ENCODE measurements around the gene PLOD2. TPM values are rescaled to one million over a fixed set of nuclear protein-coding genes. Genes with fewer than 3 reads are reported as not detected.

Gene PLOD2
- total and polyA plus RNA-seq, 4 donors: 15.4 to 147 (median 70.0) TPM

DNA sequence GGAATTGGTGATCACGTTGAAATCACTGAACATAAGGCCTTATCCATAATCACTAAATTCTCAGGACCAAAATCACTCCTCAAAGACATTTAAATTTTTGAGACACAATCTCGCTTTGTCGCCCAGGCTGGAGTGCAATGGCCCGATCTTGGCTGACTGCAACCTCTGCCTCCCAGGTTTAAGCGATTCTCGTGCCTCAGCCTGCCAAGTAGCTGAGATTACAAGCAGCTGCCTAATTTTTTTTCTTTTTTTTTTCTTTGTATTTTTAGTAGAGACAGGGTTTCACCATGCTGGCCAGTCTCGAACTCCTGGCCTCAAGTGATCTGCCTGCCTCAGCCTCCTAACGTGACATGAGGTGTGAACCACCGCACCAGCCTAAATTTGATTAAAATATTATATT, 61.7 kb downstream of the PLOD2 start:
- H3K36me3 ChIP-seq (ENCODE audit: control insufficient read depth in 1 of 2, insufficient read depth in 2 of 2, low read length in 1 of 2): no peaks in the 10 kb centered on the region
- no peaks in the 10 kb centered on the region for H3K9me3 ChIP-seq (ENCODE audit: control insufficient read depth, low read length)
- DNase-seq (no peak), ATAC-seq (ENCODE audit: low FRiP score) (no peak)
- 30 to 34% methylated on average over 9 of the region's 9 CpGs for WGBS, 2 donors
- H3K27me3 ChIP-seq (ENCODE audit: control insufficient read depth in 1 of 2, insufficient read depth in 2 of 2, low read length in 1 of 2): no peaks in the 10 kb centered on the region
- no peak overlapping the region for H3K4me3 ChIP-seq (ENCODE audit: low read length in 2 of 2)
- H3K27ac ChIP-seq (ENCODE audit: low read depth in 1 of 2, low read length in 2 of 2): no peak overlapping the region
- intact Hi-C loops (cut with DNase I): no loop called here
- no peaks in the 10 kb centered on the region for H3K4me1 ChIP-seq (ENCODE audit: control insufficient read depth in 1 of 2, insufficient read depth in 2 of 2, low read length in 2 of 2)

DNA sequence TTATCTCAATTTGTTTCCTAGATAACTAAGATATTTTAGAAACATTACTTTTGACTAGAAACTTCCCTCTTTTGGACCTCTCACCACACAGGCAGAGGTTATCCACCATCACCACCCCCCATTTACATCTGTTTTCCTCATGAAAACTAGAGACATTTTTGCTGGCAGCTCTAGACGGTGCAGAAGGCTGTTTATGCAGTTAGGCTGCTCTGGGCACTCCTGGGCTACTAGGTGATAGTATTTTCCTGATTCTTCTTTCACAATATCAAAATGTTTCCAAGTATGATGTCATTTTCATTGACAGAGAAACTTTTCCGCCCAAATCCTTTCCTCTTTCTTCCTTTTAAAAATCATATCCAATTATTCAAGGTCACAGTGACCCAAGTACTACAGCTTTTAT, 67.1 kb downstream of the PLOD2 start:
- Histone ChIP-seq H3K9me3 (ENCODE audit: control insufficient read depth, low read length) (no peaks in the 10 kb centered on the region), H3K27me3 (ENCODE audit: control insufficient read depth in 1 of 2, insufficient read depth in 2 of 2, low read length in 1 of 2) (no peaks in the 10 kb centered on the region), H3K36me3 (ENCODE audit: control insufficient read depth in 1 of 2, insufficient read depth in 2 of 2, low read length in 1 of 2) (no peaks in the 10 kb centered on the region), H3K27ac (ENCODE audit: low read depth in 1 of 2, low read length in 2 of 2) (no peak overlapping the region), H3K4me1 (ENCODE audit: control insufficient read depth in 1 of 2, insufficient read depth in 2 of 2, low read length in 2 of 2) (no peaks in the 10 kb centered on the region), H3K4me3 (ENCODE audit: low read length in 2 of 2) (no peak overlapping the region)
- intact Hi-C loops (cut with DNase I): no loop called here
- 32 to 37% methylated on average over 2 of the region's 2 CpGs for WGBS, 2 donors
- DNase-seq (no peak), ATAC-seq (ENCODE audit: low FRiP score) (peak; percentile 52)

DNA sequence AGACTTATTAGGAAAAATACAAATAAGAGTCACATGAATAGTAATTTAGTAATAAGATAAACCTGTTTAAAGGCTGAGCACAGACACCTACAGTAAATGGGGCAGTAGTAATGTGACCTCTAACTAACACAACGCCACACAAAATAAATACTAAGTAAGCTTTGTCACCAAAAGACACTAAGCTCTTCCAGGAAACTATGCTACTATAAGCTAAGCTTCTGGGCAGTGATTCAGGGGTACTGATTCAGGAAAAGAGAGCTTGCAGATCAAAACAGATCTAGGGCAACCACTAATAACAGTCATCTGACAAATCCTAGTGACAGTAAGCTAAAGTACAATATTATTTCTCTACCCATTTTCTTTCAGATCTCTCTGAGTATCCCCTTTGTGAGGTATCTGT, 68.8 kb downstream of the PLOD2 start:
- no peak for ATAC-seq (ENCODE audit: low FRiP score)
- Histone ChIP-seq H3K27me3 (ENCODE audit: control insufficient read depth in 1 of 2, insufficient read depth in 2 of 2, low read length in 1 of 2) (no peaks in the 10 kb centered on the region), H3K36me3 (ENCODE audit: control insufficient read depth in 1 of 2, insufficient read depth in 2 of 2, low read length in 1 of 2) (no peaks in the 10 kb centered on the region), H3K9me3 (ENCODE audit: control insufficient read depth, low read length) (no peaks in the 10 kb centered on the region), H3K4me1 (ENCODE audit: control insufficient read depth in 1 of 2, insufficient read depth in 2 of 2, low read length in 2 of 2) (no peaks in the 10 kb centered on the region), H3K4me3 (ENCODE audit: low read length in 2 of 2) (no peak overlapping the region), H3K27ac (ENCODE audit: low read depth in 1 of 2, low read length in 2 of 2) (no peak overlapping the region)
- 33 to 43% methylated on average over 1 of the region's 1 CpG for WGBS, 2 donors
- intact Hi-C loops (cut with DNase I): no loop called here
- no peak for DNase-seq

DNA sequence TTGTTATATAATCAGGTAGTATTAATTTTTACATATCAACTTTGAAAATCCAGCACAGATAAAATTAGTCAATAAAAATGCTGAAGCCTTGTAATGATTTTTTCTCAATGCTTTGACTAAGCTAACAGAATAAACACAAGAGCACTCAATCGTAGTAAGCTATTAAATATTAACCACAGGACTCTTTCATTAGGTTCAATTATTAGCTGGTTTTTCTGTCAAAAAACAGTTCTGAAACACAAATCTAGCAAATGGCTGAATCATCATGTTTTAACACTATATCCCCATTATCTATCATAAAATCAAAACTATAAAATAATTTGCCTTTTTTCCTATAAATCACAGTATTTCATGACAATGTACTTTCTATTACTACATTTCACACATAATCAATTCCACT, 69.6 kb downstream of the PLOD2 start:
- 84 to 86% methylated on average over 1 of the region's 1 CpG for WGBS, 2 donors
- no peak overlapping the region for H3K27ac ChIP-seq (ENCODE audit: low read depth in 1 of 2, low read length in 2 of 2)
- intact Hi-C loops (cut with DNase I): no loop called here
- H3K9me3 ChIP-seq (ENCODE audit: control insufficient read depth, low read length): no peaks in the 10 kb centered on the region
- no peak overlapping the region for H3K4me3 ChIP-seq (ENCODE audit: low read length in 2 of 2)
- H3K4me1 ChIP-seq (ENCODE audit: control insufficient read depth in 1 of 2, insufficient read depth in 2 of 2, low read length in 2 of 2): no peaks in the 10 kb centered on the region
- H3K27me3 ChIP-seq (ENCODE audit: control insufficient read depth in 1 of 2, insufficient read depth in 2 of 2, low read length in 1 of 2): no peaks in the 10 kb centered on the region
- no peak for ATAC-seq (ENCODE audit: low FRiP score)
- no peaks in the 10 kb centered on the region for H3K36me3 ChIP-seq (ENCODE audit: control insufficient read depth in 1 of 2, insufficient read depth in 2 of 2, low read length in 1 of 2)
- DNase-seq: no peak

DNA sequence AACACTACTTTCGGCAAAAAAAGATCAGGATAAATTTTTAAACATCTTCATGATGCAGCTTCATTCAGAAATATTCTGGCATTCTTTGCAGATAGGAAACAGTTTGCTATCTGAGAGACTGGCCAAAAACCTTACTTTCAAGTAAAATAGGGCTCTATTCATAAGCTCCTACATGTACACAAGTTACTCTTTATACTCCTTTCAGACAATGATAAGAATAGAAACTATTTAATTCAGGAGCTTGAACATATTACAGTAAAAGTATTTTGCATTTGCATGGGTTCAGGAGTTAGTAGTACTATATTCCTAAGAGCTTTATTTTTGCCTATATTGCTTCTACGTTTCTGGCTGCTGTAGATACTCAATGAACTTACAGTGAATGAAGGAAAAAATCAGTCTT, 70.5 kb downstream of the PLOD2 start:
- Histone ChIP-seq H3K9me3 (ENCODE audit: control insufficient read depth, low read length) (no peaks in the 10 kb centered on the region), H3K36me3 (ENCODE audit: control insufficient read depth in 1 of 2, insufficient read depth in 2 of 2, low read length in 1 of 2) (no peaks in the 10 kb centered on the region), H3K4me3 (ENCODE audit: low read length in 2 of 2) (no peak overlapping the region), H3K4me1 (ENCODE audit: control insufficient read depth in 1 of 2, insufficient read depth in 2 of 2, low read length in 2 of 2) (no peaks in the 10 kb centered on the region), H3K27ac (ENCODE audit: low read depth in 1 of 2, low read length in 2 of 2) (no peak overlapping the region), H3K27me3 (ENCODE audit: control insufficient read depth in 1 of 2, insufficient read depth in 2 of 2, low read length in 1 of 2) (no peaks in the 10 kb centered on the region)
- 40% methylated on average over 2 of the region's 2 CpGs for WGBS, 2 donors
- no peak for DNase-seq
- intact Hi-C loops (cut with DNase I): no loop called here
- no peak for ATAC-seq (ENCODE audit: low FRiP score)

DNA sequence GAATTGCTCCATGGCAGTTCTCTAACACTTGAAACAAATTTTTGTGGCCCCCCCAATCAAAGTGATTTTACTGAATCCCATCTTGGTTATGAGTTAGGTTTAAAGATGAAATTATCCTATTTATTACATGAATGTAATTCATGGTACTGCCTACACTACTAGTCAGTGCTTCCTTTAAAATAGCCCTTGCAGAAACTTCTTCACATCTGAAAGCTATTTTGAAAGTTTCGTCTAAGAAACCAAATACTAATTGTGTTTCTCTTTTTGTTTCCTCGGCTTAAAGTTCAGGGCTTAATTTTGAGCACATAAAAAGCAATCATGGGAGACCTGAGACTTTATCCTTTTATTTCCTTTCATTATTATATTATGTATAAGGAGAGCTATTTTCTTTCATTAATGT, 72.1 kb downstream of the PLOD2 start:
- Histone ChIP-seq H3K36me3 (ENCODE audit: control insufficient read depth in 1 of 2, insufficient read depth in 2 of 2, low read length in 1 of 2) (no peaks in the 10 kb centered on the region), H3K4me1 (ENCODE audit: control insufficient read depth in 1 of 2, insufficient read depth in 2 of 2, low read length in 2 of 2) (no peaks in the 10 kb centered on the region), H3K4me3 (ENCODE audit: low read length in 2 of 2) (no peak overlapping the region), H3K27ac (ENCODE audit: low read depth in 1 of 2, low read length in 2 of 2) (no peak overlapping the region), H3K9me3 (ENCODE audit: control insufficient read depth, low read length) (no peaks in the 10 kb centered on the region), H3K27me3 (ENCODE audit: control insufficient read depth in 1 of 2, insufficient read depth in 2 of 2, low read length in 1 of 2) (no peaks in the 10 kb centered on the region)
- intact Hi-C loops (cut with DNase I): no loop called here
- ATAC-seq (ENCODE audit: low FRiP score) (no peak), DNase-seq (no peak)
- WGBS, 2 donors: 78 to 86% methylated on average over 2 of the region's 2 CpGs

DNA sequence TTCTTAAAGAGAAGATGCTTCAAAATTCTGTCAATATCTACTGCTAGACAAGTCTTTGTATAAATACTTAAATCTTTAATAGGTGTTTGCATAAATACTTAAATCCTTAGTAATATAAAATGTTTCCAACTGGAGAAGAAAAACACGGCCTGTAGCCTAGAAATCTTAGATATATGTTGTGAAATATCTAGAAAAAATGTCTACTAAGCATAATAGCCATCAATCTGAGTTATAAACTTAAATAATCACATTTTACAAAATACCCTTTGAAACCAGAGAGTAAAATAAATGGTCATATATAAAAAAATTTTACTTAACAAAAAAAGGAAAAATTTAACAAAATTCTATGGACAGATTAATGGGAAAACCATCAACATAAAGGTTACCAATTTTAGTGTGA, 73.9 kb downstream of the PLOD2 start:
- 88 to 90% methylated on average over 1 of the region's 1 CpG for WGBS, 2 donors
- H3K4me3 ChIP-seq (ENCODE audit: low read length in 2 of 2): no peak overlapping the region
- no peaks in the 10 kb centered on the region for H3K36me3 ChIP-seq (ENCODE audit: control insufficient read depth in 1 of 2, insufficient read depth in 2 of 2, low read length in 1 of 2)
- H3K27me3 ChIP-seq (ENCODE audit: control insufficient read depth in 1 of 2, insufficient read depth in 2 of 2, low read length in 1 of 2): no peaks in the 10 kb centered on the region
- H3K4me1 ChIP-seq (ENCODE audit: control insufficient read depth in 1 of 2, insufficient read depth in 2 of 2, low read length in 2 of 2): no peaks in the 10 kb centered on the region
- intact Hi-C loops (cut with DNase I): no loop called here
- no peak overlapping the region for H3K27ac ChIP-seq (ENCODE audit: low read depth in 1 of 2, low read length in 2 of 2)
- no peaks in the 10 kb centered on the region for H3K9me3 ChIP-seq (ENCODE audit: control insufficient read depth, low read length)
- ATAC-seq (ENCODE audit: low FRiP score) (no peak), DNase-seq (no peak)

DNA sequence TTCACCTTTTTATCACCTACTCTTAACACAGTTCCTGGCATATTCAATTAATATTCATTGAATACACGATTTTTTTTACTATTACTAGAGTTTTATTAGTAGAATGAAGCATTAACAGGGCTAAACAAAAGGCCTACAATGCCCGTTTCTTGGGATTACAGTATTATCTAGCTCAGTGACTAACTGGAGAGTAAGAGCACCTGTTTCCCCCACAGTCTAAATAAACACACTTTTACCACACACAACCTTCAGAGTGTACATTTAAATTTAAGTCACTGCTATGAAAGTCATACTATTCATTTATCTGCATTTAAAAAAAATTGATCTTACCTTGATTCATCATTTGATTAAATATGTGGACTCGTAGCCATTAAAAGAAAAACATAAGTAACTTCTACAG, 74.8 kb downstream of the PLOD2 start:
- H3K9me3 ChIP-seq (ENCODE audit: control insufficient read depth, low read length): no peaks in the 10 kb centered on the region
- no peak overlapping the region for H3K27ac ChIP-seq (ENCODE audit: low read depth in 1 of 2, low read length in 2 of 2)
- H3K4me1 ChIP-seq (ENCODE audit: control insufficient read depth in 1 of 2, insufficient read depth in 2 of 2, low read length in 2 of 2): no peaks in the 10 kb centered on the region
- DNase-seq (no peak), ATAC-seq (ENCODE audit: low FRiP score) (no peak)
- H3K4me3 ChIP-seq (ENCODE audit: low read length in 2 of 2): no peak overlapping the region
- 75 to 93% methylated on average over 3 of the region's 3 CpGs for WGBS, 2 donors
- no peaks in the 10 kb centered on the region for H3K27me3 ChIP-seq (ENCODE audit: control insufficient read depth in 1 of 2, insufficient read depth in 2 of 2, low read length in 1 of 2)
- intact Hi-C loops (cut with DNase I): no loop called here
- no peaks in the 10 kb centered on the region for H3K36me3 ChIP-seq (ENCODE audit: control insufficient read depth in 1 of 2, insufficient read depth in 2 of 2, low read length in 1 of 2)

DNA sequence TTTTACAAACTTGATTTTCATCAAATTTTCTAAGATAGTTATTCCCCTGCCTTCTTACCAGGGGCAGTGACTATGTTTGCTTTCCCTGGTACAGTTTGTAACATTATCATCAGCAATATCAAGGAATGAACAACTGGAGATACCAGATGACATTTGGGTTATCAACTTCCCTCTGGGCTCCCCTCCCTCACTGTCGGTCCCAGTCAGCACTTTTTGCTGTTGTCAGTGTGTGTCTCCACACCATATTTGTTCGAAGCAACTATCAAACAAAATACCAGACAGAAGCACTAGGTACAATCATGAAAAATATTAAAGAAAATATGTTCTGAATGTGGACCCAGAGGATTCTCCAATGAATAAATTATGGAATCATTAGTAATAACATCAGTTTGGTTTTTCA, 75.3 kb downstream of the PLOD2 start:
- 61 to 83% methylated on average over 2 of the region's 2 CpGs for WGBS, 2 donors

More for the DNA sequence above, 75.3 kb downstream of the PLOD2 start:
- ATAC-seq (ENCODE audit: low FRiP score) (no peak), DNase-seq (no peak)
- Histone ChIP-seq H3K27me3 (ENCODE audit: control insufficient read depth in 1 of 2, insufficient read depth in 2 of 2, low read length in 1 of 2) (no peaks in the 10 kb centered on the region), H3K4me1 (ENCODE audit: control insufficient read depth in 1 of 2, insufficient read depth in 2 of 2, low read length in 2 of 2) (no peaks in the 10 kb centered on the region), H3K9me3 (ENCODE audit: control insufficient read depth, low read length) (no peaks in the 10 kb centered on the region), H3K4me3 (ENCODE audit: low read length in 2 of 2) (no peak overlapping the region), H3K27ac (ENCODE audit: low read depth in 1 of 2, low read length in 2 of 2) (no peak overlapping the region), H3K36me3 (ENCODE audit: control insufficient read depth in 1 of 2, insufficient read depth in 2 of 2, low read length in 1 of 2) (no peaks in the 10 kb centered on the region)
- intact Hi-C loops (cut with DNase I): no loop called here
